IMR-90 (cell line): ENCODE data around the gene LRRC75A. TPM values are rescaled to one million over a fixed set of nuclear protein-coding genes. Genes with fewer than 3 reads are reported as not detected.

Experiments used
- ATAC-seq: fragments of 200-7000 bp; cut with Tn5 transposase; 2 replicates; pipeline ENCODE4 v1.9.1; 2020; ENCODE audit warnings: low read depth, mild to moderate bottlenecking, moderate library complexity
- BruUV-seq: library from RNA; stranded (reverse); fragments of 400-500 nt; replicated peaks from 2 replicates; lab custom pipeline; 2021; lab: Mats Ljungman, UMichigan
- CTCF ChIA-PET: fragments of 300-600 bp; formaldehyde crosslinking; extraction: SDS; loops from one replicate; lab custom pipeline; 2021; ENCODE audit warnings: antibody characterized with exemption; lab: Yijun Ruan, JAX
- POLR2A ChIA-PET: fragments of 300-600 bp; sonication (Branson Sonifier 250); formaldehyde crosslinking; loops from one replicate; lab custom pipeline; 2022; ENCODE audit warnings: antibody characterized with exemption; ENCODE audit not compliant: unreplicated experiment; lab: Charles Lee
- DNase-seq: peaks from one replicate; pipeline ENCODE4 v3.0.0; 2013
- H2AFZ ChIP-seq: replicated peaks from 2 replicates; pipeline ENCODE3; 2013; ENCODE audit warnings: low read length, mild to moderate bottlenecking; ENCODE audit not compliant: poor library complexity
- H2AK5ac ChIP-seq: 2 replicates; pipeline ENCODE4 v1.6.1; 2013; ENCODE audit warnings: low read depth, low read length, inconsistent platforms
- H2AK9ac ChIP-seq: replicated peaks from 2 replicates; pipeline ENCODE3; 2013; ENCODE audit warnings: mild to moderate bottlenecking, low read depth, low read length, moderate library complexity; ENCODE audit not compliant: poor library complexity
- H2BK120ac ChIP-seq: 2 replicates; pipeline ENCODE4 v1.6.1; 2013; ENCODE audit warnings: low read depth, low read length, inconsistent platforms
- H2BK15ac ChIP-seq: 3 replicates; pipeline ENCODE4 v1.6.1; 2013; ENCODE audit warnings: low read depth, low read length, inconsistent platforms
- H2BK20ac ChIP-seq: 2 replicates; pipeline ENCODE4 v1.6.1; 2013; ENCODE audit warnings: low read depth, mild to moderate bottlenecking, inconsistent platforms, low read length, moderate library complexity
- H2BK5ac ChIP-seq: 2 replicates; pipeline ENCODE4 v1.6.1; 2013; ENCODE audit warnings: mild to moderate bottlenecking, low read depth, low read length, inconsistent platforms; ENCODE audit not compliant: poor library complexity, severe bottlenecking
- H3K14ac ChIP-seq: replicated peaks from 2 replicates; pipeline ENCODE4 v1.6.1; 2013; ENCODE audit warnings: low read depth, low read length, inconsistent platforms
- H3K18ac ChIP-seq: 2 replicates; pipeline ENCODE4 v1.6.1; 2013; ENCODE audit warnings: low read depth, low read length, control low read depth
- H3K23ac ChIP-seq: 2 replicates; pipeline ENCODE4 v1.6.1; 2013; ENCODE audit warnings: low read depth, low read length, inconsistent platforms
- H3K27ac ChIP-seq: 2 replicates; pipeline ENCODE4 v1.5.1; 2013; ENCODE audit warnings: mild to moderate bottlenecking, control low read depth, low read length; ENCODE audit not compliant: insufficient read depth
- H3K27me3 ChIP-seq: 2 replicates; pipeline ENCODE4 v1.6.1; 2013; ENCODE audit warnings: low read length; ENCODE audit not compliant: control insufficient read depth, insufficient read depth
- H3K36me3 ChIP-seq: 2 replicates; pipeline ENCODE4 v1.6.1; 2013; ENCODE audit warnings: low read length, mixed read lengths; ENCODE audit not compliant: control insufficient read depth, insufficient read depth
- H3K4ac ChIP-seq: 2 replicates; pipeline ENCODE4 v1.6.1; 2013; ENCODE audit warnings: low read depth, low read length, inconsistent platforms
- H3K4me1 ChIP-seq: 2 replicates; pipeline ENCODE4 v1.6.1; 2013; ENCODE audit warnings: low read length, mixed read lengths; ENCODE audit not compliant: control insufficient read depth, insufficient read depth
- H3K4me2 ChIP-seq: 2 replicates; pipeline ENCODE4 v1.6.1; 2013; ENCODE audit warnings: low read depth, mild to moderate bottlenecking, control low read depth, low read length, moderate library complexity
- H3K4me3 ChIP-seq: 2 replicates; pipeline ENCODE4 v1.5.1; 2013; ENCODE audit warnings: low read depth, mild to moderate bottlenecking, control low read depth, low read length, moderate library complexity; ENCODE audit not compliant: insufficient read depth
- H3K56ac ChIP-seq: 2 replicates; pipeline ENCODE4 v1.6.1; 2013; ENCODE audit warnings: low read length, inconsistent platforms; ENCODE audit not compliant: insufficient read depth; ENCODE audit errors: extremely low read depth
- H3K79me1 ChIP-seq, 2 experiments: 2 replicates each; pipeline ENCODE4 v1.6.1; 2013; ENCODE audit warnings: low read length in 2 of 2, inconsistent platforms in 1 of 2, low read depth in 1 of 2
- H3K9ac ChIP-seq: 2 replicates; pipeline ENCODE4 v1.6.1; 2013; ENCODE audit warnings: low read depth, low read length, control low read depth
- H3K9me1 ChIP-seq: 2 replicates; pipeline ENCODE4 v1.6.1; 2013; ENCODE audit warnings: low read length, inconsistent platforms; ENCODE audit not compliant: insufficient read depth
- H3K9me3 ChIP-seq: 2 replicates; pipeline ENCODE4 v1.6.1; 2013; ENCODE audit warnings: low read length; ENCODE audit not compliant: control insufficient read depth, insufficient read depth
- H4K20me1 ChIP-seq: 2 replicates; pipeline ENCODE4 v1.6.1; 2013; ENCODE audit warnings: low read length, inconsistent platforms; ENCODE audit not compliant: insufficient read depth
- H4K5ac ChIP-seq: 2 replicates; pipeline ENCODE4 v1.6.1; 2013; ENCODE audit warnings: mild to moderate bottlenecking, low read depth, low read length, control low read depth
- H4K8ac ChIP-seq, 2 experiments: 2 replicates each; pipeline ENCODE4 v1.6.1; 2013; ENCODE audit warnings: low read depth in 2 of 2, low read length in 2 of 2, control low read depth in 1 of 2, inconsistent platforms in 1 of 2
- H4K91ac ChIP-seq: 2 replicates; pipeline ENCODE4 v1.6.1; 2013; ENCODE audit warnings: low read depth, low read length, inconsistent platforms; ENCODE audit not compliant: insufficient read depth
- MAZ ChIP-seq: IDR thresholded peaks from 2 replicates; pipeline ENCODE4 v1.6.1; 2012; ENCODE audit warnings: low read depth, mild to moderate bottlenecking, low read length, improper control_type of control experiment, moderate library complexity, borderline replicate concordance
- MXI1 ChIP-seq: IDR thresholded peaks from 2 replicates; pipeline ENCODE4 v1.6.1; 2012; ENCODE audit warnings: low read depth, mild to moderate bottlenecking, low read length, moderate library complexity, borderline replicate concordance
- RAD21 ChIP-seq: IDR thresholded peaks from 2 replicates; pipeline ENCODE4 v1.6.1; 2012; ENCODE audit warnings: low read length, improper control_type of control experiment
- RFX5 ChIP-seq: IDR thresholded peaks from 2 replicates; pipeline ENCODE4 v1.8.0; 2012; ENCODE audit warnings: low read depth, mild to moderate bottlenecking, low read length, moderate library complexity
- WGBS, 2 experiments: methylation state at CpG; one replicate each; pipeline versions ENCODE4 v1.1.5 to v1.1.7; 2013; ENCODE audit warnings: missing lambda C conversion rate in 2 of 2; ENCODE audit not compliant: insufficient read length in 1 of 2; ENCODE audit errors: extremely low coverage in 2 of 2; 5-methylcytosine and 5-hydroxymethylcytosine counted together
- dilution Hi-C: fragments of 300-500 bp; cut with HindIII; formaldehyde crosslinking; loops from one replicate; pipeline ENCODE4 v1.14.3; 2018; ENCODE audit warnings: low sequenced_read_pairs; ENCODE audit not compliant: unreplicated experiment
- in situ Hi-C: fragments of 300-500 bp; cut with MboI; formaldehyde crosslinking; loops from 3 replicates; pipeline ENCODE4 v1.14.3; 2019; ENCODE audit warnings: low sequenced_read_pairs, inconsistent platforms, mixed read lengths
- intact Hi-C: fragments of 100-400 bp; cut with micrococcal nuclease; formaldehyde crosslinking; loops from 2 replicates; pipeline ENCODE4 v1.10.0; 2022
- polyA plus RNA-seq, 3 experiments: library from polyadenylated mRNA; depleted of rRNA; stranded (reverse); fragments of >200 nt; gene quantifications; 2 replicates each; pipeline ENCODE4 v1.2.3, GENCODE V29; 2012; ENCODE audit warnings: low replicate concordance in 1 of 3
- total RNA-seq: library from RNA; depleted of rRNA; stranded (reverse); fragments of >200 nt; gene quantifications from 2 replicates; pipeline ENCODE4 v1.2.3, GENCODE V29; 2012

The LRRC75A gene
- total and polyA plus RNA-seq, 2 of the 4 experiments (the other 2 are of a cell fraction) = 0.72 to 1.0 TPM

DNA sequence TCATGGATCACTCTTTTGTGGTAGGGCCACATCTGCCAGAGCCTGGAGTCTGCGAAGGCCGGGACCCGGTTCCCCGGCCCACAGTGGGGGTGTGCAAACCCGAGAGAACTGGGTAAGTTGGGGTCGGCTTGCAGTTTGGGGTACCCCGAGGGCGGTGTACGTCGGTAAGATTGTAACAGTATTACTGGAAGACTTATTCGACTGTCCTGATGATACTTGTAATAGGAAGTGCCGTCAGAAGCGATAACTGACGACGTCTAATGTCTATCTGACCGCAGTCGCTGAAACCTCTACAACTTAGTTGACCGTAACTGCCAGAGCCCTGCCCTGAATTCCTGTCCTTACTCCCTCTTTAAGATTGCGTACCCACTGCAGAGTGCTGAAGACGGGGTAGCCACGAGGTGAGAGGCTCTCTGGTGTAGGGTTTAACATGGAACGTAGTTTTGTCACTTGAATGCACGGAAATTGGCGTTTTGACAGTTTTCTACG is 52.6 kb downstream of the LRRC75A start:
- H3K9me3 ChIP-seq = no peaks in the 10 kb centered on the region
- 0% methylated on average over 4 of the region's 25 CpGs; no CpG with 5 or more reads in 1 of the 2 experiments for WGBS, 2 experiments
- H3K27ac ChIP-seq = peak overlapping the region; percentile 72
- peak overlapping the region; percentile 38 for H2AFZ ChIP-seq
- peaks cover 29% of the 10 kb centered on the region for H3K9me1 ChIP-seq
- POLR2A ChIA-PET = interaction anchor here (1.5 to 1.6 kb wide), 2 partner anchors 20 to 58 kb away, joined by 8 to 9 read pairs; partner anchors contain the start of gene UBB
- H2BK15ac ChIP-seq = no peak overlapping the region
- H3K4me1 ChIP-seq = peaks cover 17% of the 10 kb centered on the region
- peaks cover 52% of the 10 kb centered on the region for H4K20me1 ChIP-seq
- H3K14ac ChIP-seq = peak overlapping the region; percentile 99
- DNase-seq (no peak), ATAC-seq (no peak)
- H4K8ac ChIP-seq = peak overlapping the region; percentile 64 to 92
- TF ChIP-seq RAD21 = peak; percentile 1; the same call in 1 of the 2 replicates
- peak; percentile 63; the same call in 1 of the 2 replicates for TF ChIP-seq MXI1
- no peak for TF ChIP-seq MAZ
- no peak for TF ChIP-seq RFX5
- dilution Hi-C loops (no loop called here), intact Hi-C loops (loop anchor here (1.0 kb wide), 1 partner anchor 53 kb away; no protein-coding TSS in a partner anchor), in situ Hi-C loops (loop anchor here (5.0 kb wide), 1 partner anchor 57 kb away; the partner anchor contains the start of gene UBB)
- H3K56ac ChIP-seq = peak overlapping the region; percentile 94
- peak overlapping the region; percentile 99 for H3K23ac ChIP-seq
- H4K5ac ChIP-seq = peak overlapping the region; percentile 10
- H2AK5ac ChIP-seq = peak overlapping the region; percentile 92
- peak overlapping the region; percentile 97 for H3K9ac ChIP-seq
- H3K4me3 ChIP-seq = peak overlapping the region; percentile 67
- H3K36me3 ChIP-seq = peaks cover 41% of the 10 kb centered on the region
- peak overlapping the region; percentile 33; the same call in 1 of the 2 replicates for H2BK120ac ChIP-seq
- no peak overlapping the region for H2BK20ac ChIP-seq
- H3K79me1 ChIP-seq = peaks cover 24 to 55% of the 10 kb centered on the region in 2 experiments
- peak overlapping the region; percentile 69 for H4K91ac ChIP-seq
- H3K27me3 ChIP-seq = no peaks in the 10 kb centered on the region
- CTCF ChIA-PET = interaction anchor here (1.6 kb wide), 1 partner anchor 11 kb away, joined by 4 read pairs; no protein-coding TSS in a partner anchor
- peak overlapping the region; percentile 69 for H2BK5ac ChIP-seq
- peak overlapping the region; percentile 98 for H3K4me2 ChIP-seq
- H3K18ac ChIP-seq = peak overlapping the region; percentile 35
- H2AK9ac ChIP-seq = peak overlapping the region; percentile 98
- no TSS peak for BruUV-seq
- peak overlapping the region; percentile 97 for H3K4ac ChIP-seq
